HL-60 (cell line): Measurements from ENCODE around the gene PHACTR3.

Experiments
- DNase-seq, 2 experiments: peaks; one replicate each; pipeline ENCODE4 v3.0.0-alpha.2; 2010 to 2020; ENCODE audit warnings: low read depth in 1 of 2, low spot score in 1 of 2
- H3K27ac ChIP-seq: fragments of 250-450 bp; sonication (Bioruptor Pico); replicated peaks from 2 replicates; pipeline ENCODE4 v1.5.1; 2020; ENCODE audit warnings: mild to moderate bottlenecking, moderate library complexity
- H3K27me3 ChIP-seq: fragments of 250-450 bp; sonication (Bioruptor Pico); 2 replicates; pipeline ENCODE4 v1.5.1; 2021; ENCODE audit warnings: mild to moderate bottlenecking, moderate library complexity; ENCODE audit not compliant: insufficient read depth, poor library complexity, severe bottlenecking
- H3K4me3 ChIP-seq: replicated peaks from 2 replicates; pipeline ENCODE4 v1.5.1; 2011; ENCODE audit warnings: mild to moderate bottlenecking, control low read depth, low read length; ENCODE audit not compliant: insufficient read depth
- GABPA ChIP-seq: IDR thresholded peaks from 2 replicates; pipeline ENCODE4 v1.6.1; 2012; ENCODE audit warnings: low read depth
- POLR2AphosphoS5 ChIP-seq: IDR thresholded peaks from 2 replicates; pipeline ENCODE4 v1.6.1; 2012; ENCODE audit warnings: low read depth
- SPI1 ChIP-seq: IDR thresholded peaks from 2 replicates; pipeline ENCODE4 v1.6.1; 2012; ENCODE audit warnings: low read depth, mild to moderate bottlenecking, borderline replicate concordance
- TF ChIP-seq, protein P1 (sequence below): IDR thresholded peaks from 2 replicates; pipeline ENCODE4 v1.6.1; 2012; ENCODE audit warnings: low read depth; ENCODE audit not compliant: insufficient replicate concordance
- TF ChIP-seq, protein P2 (sequence below): IDR thresholded peaks from one replicate; pipeline ENCODE4 v1.5.1; 2011; ENCODE audit warnings: low read length, control low read depth, inconsistent platforms; ENCODE audit not compliant: insufficient read depth

Gene PHACTR3

GRCh38 chr20:59645761-59646171, 41.4 kb downstream of the PHACTR3 start:
- Histone ChIP-seq H3K4me3 (no peak overlapping the region), H3K27me3 (no peaks in the 10 kb centered on the region), H3K27ac (no peak overlapping the region)
- DNase-seq: no peak
- TF ChIP-seq SPI1: no peak
- TF ChIP-seq, protein P1, sequence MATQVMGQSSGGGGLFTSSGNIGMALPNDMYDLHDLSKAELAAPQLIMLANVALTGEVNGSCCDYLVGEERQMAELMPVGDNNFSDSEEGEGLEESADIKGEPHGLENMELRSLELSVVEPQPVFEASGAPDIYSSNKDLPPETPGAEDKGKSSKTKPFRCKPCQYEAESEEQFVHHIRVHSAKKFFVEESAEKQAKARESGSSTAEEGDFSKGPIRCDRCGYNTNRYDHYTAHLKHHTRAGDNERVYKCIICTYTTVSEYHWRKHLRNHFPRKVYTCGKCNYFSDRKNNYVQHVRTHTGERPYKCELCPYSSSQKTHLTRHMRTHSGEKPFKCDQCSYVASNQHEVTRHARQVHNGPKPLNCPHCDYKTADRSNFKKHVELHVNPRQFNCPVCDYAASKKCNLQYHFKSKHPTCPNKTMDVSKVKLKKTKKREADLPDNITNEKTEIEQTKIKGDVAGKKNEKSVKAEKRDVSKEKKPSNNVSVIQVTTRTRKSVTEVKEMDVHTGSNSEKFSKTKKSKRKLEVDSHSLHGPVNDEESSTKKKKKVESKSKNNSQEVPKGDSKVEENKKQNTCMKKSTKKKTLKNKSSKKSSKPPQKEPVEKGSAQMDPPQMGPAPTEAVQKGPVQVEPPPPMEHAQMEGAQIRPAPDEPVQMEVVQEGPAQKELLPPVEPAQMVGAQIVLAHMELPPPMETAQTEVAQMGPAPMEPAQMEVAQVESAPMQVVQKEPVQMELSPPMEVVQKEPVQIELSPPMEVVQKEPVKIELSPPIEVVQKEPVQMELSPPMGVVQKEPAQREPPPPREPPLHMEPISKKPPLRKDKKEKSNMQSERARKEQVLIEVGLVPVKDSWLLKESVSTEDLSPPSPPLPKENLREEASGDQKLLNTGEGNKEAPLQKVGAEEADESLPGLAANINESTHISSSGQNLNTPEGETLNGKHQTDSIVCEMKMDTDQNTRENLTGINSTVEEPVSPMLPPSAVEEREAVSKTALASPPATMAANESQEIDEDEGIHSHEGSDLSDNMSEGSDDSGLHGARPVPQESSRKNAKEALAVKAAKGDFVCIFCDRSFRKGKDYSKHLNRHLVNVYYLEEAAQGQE: no peak
- TF ChIP-seq POLR2AphosphoS5: no peak
- TF ChIP-seq GABPA: no peak
- TF ChIP-seq, protein P2, sequence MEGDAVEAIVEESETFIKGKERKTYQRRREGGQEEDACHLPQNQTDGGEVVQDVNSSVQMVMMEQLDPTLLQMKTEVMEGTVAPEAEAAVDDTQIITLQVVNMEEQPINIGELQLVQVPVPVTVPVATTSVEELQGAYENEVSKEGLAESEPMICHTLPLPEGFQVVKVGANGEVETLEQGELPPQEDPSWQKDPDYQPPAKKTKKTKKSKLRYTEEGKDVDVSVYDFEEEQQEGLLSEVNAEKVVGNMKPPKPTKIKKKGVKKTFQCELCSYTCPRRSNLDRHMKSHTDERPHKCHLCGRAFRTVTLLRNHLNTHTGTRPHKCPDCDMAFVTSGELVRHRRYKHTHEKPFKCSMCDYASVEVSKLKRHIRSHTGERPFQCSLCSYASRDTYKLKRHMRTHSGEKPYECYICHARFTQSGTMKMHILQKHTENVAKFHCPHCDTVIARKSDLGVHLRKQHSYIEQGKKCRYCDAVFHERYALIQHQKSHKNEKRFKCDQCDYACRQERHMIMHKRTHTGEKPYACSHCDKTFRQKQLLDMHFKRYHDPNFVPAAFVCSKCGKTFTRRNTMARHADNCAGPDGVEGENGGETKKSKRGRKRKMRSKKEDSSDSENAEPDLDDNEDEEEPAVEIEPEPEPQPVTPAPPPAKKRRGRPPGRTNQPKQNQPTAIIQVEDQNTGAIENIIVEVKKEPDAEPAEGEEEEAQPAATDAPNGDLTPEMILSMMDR: no peak

- H3K4me3 ChIP-seq: no peak overlapping the region
These were observed 42.1 kb downstream of the PHACTR3 start for GRCh38 chr20:59646487-59646886.

GRCh38 chr20:59647271-59647670, 42.9 kb downstream of the PHACTR3 start:
- DNase-seq: no peak
- H3K27me3 ChIP-seq: no peaks in the 10 kb centered on the region
- H3K27ac ChIP-seq: no peak overlapping the region
- H3K4me3 ChIP-seq: no peak overlapping the region
- TF ChIP-seq GABPA: no peak
- TF ChIP-seq, protein P1: no peak
- TF ChIP-seq, protein P2: no peak
- no peak for TF ChIP-seq SPI1
- TF ChIP-seq POLR2AphosphoS5: no peak

More at GRCh38 chr20:59646487-59646886, 42.1 kb downstream of the PHACTR3 start:
- Histone ChIP-seq H3K27ac (no peak overlapping the region), H3K27me3 (no peaks in the 10 kb centered on the region)
- TF ChIP-seq GABPA (no peak), POLR2AphosphoS5 (no peak), SPI1 (no peak)
- TF ChIP-seq, protein P1: no peak
- TF ChIP-seq, protein P2: no peak
- DNase-seq: no peak
